Lower leg skin (tissue), 4 donors: ENCODE data around the gene ABHD17B. TPM values are rescaled to one million over a fixed set of nuclear protein-coding genes. Genes with fewer than 3 reads are reported as not detected.
A peak's percentile ranks its signal among the peaks of the same experiment; 100 is the strongest.
"Not testable (repeated sequence)": the region's sequence is repeated elsewhere in the genome, so short reads cannot be mapped to it uniquely, and the experiment has no call there.

ENCODE experiments used
- DNase-seq, 2 donors: peaks; one replicate each; pipeline ENCODE4 v3.0.0-alpha.2; 2019; ENCODE audit warnings: low spot score in 2 of 2
- H3K4me3 ChIP-seq: fragments of 200-600 bp; sonication (generic); 2 replicates; pipeline ENCODE4 v1.5.1; 2017; ENCODE audit warnings: mild to moderate bottlenecking, low read depth; ENCODE audit not compliant: poor library complexity, severe bottlenecking
- CTCF ChIP-seq, 3 donors: fragments of 450-650 bp; IDR thresholded peaks; one replicate each; pipeline ENCODE4 v1.5.1; 2016; ENCODE audit warnings: antibody characterized with exemption in 3 of 3, mild to moderate bottlenecking in 3 of 3, moderate library complexity in 2 of 3
- POLR2A ChIP-seq, 2 donors: fragments of 450-650 bp; IDR thresholded peaks; one replicate each; pipeline ENCODE4 v1.6.1; 2016 to 2017; ENCODE audit warnings: antibody characterized with exemption in 2 of 2, mild to moderate bottlenecking in 1 of 2, moderate library complexity in 1 of 2
- WGBS, 2 donors: methylation state at CpG; one replicate each; pipeline ENCODE4 v1.1.5; 2018; 5-methylcytosine and 5-hydroxymethylcytosine counted together
- intact Hi-C: fragments of 100-400 bp; cut with DNase I; formaldehyde crosslinking; loops from one replicate; pipeline ENCODE4 v1.15.0; 2023; ENCODE audit warnings: low total_unique reads
- total RNA-seq, 4 donors: library from RNA; depleted of rRNA; stranded (reverse); fragments of >200 nt; gene quantifications; one replicate each; pipeline ENCODE4 v1.1.0, GENCODE V29; 2016

Gene ABHD17B
- 10 to 100 TPM; 36.8 to 44.1 (median 40.1) TPM for total RNA-seq

GRCh38 chr9:71911061-71911907, at the start of gene ABHD17B, which contains the start of gene C9orf85:
Gene ABHD17B, minus strand, starts transcription at chr9:71911193. Its CDS starts 36,113 bp downstream, at chr9:71875080.
Gene C9orf85, plus strand, starts transcription at chr9:71911639. Its CDS starts 96 bp downstream, at chr9:71911735.
- intact Hi-C loops: no loop called here
- TF ChIP-seq CTCF (IDR thresholded peaks at IDR 0.05) (no peak), POLR2A (IDR thresholded peaks at IDR 0.05) (peak in 1 of 2 donors; percentile 79)
- peak; percentile 99 to 100 for DNase-seq
- H3K4me3 ChIP-seq: peak within 1 kb of the TSS; percentile 97
- WGBS, 2 donors: 0% methylated on average over 44 to 45 of the region's 45 CpGs

GRCh38 chr9:71955300-71955915, 44.4 kb upstream of the ABHD17B start:
- H3K4me3 ChIP-seq: no peak overlapping the region
- 47 to 61% methylated on average over 1 of the region's 1 CpG for whole genome bisulfite sequencing, 2 donors
- TF ChIP-seq POLR2A (IDR thresholded peaks at IDR 0.05) (no peak), CTCF (IDR thresholded peaks at IDR 0.05) (no peak)
- DNase-seq: no peak
- intact Hi-C loops: no loop called here

- H3K4me3 ChIP-seq, DNase-seq, intact Hi-C loops: not testable (repeated sequence)
- 77 to 93% methylated on average over 2 of the region's 2 CpGs for WGBS, 2 donors
These were observed 43.7 kb upstream of the ABHD17B start for GRCh38 chr9:71954652-71955051.

GRCh38 chr9:71944754-71945375, 33.9 kb upstream of the ABHD17B start:
- H3K4me3 ChIP-seq: no peak overlapping the region
- 34 to 37% methylated on average over 2 of the region's 2 CpGs for WGBS, 2 donors
- TF ChIP-seq POLR2A (IDR thresholded peaks at IDR 0.05) (no peak), CTCF (IDR thresholded peaks at IDR 0.05) (no peak)
- no peak for DNase-seq
- intact Hi-C loops: no loop called here

GRCh38 chr9:71941998-71942567, 31.1 kb upstream of the ABHD17B start:
- no peak overlapping the region for H3K4me3 ChIP-seq
- TF ChIP-seq CTCF (IDR thresholded peaks at IDR 0.05) (no peak), POLR2A (IDR thresholded peaks at IDR 0.05) (no peak)
- 66 to 78% methylated on average over 2 of the region's 2 CpGs for WGBS, 2 donors
- DNase-seq: no peak
- intact Hi-C loops: no loop called here
